ENCODE results near the gene CARMIL1. TPM values are rescaled to one million over a fixed set of nuclear protein-coding genes. Genes with fewer than 3 reads are reported as not detected.

Gene CARMIL1
- total and polyA plus RNA-seq, 2 donors from 2014 or later = 22.3 to 51.1 TPM

DNA sequence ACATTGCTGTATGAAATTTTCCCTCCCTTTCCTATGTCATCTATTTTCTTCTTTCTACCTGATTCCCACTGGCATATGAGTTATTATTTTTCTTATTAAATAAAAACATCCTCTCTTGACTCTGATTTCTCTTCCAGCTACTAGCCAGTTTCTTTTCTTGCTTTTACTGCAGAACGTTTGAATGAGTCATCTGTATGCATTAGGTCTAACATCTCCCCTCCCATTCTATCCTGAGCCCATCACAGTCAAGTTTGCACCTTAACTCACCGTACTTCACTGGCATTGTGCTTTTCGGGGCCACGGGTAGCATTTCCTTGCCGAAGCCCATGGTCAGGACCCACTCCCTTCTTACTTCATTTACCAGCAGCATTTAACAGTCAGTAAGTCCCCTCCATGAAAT, 65.7 kb downstream of the CARMIL1 start:
- no peaks in the 10 kb centered on the region for H3K27me3 ChIP-seq (ENCODE audit: control insufficient read depth, insufficient read depth, low read length)
- no peak for TF ChIP-seq CTCF (IDR thresholded peaks at IDR 0.05; ENCODE audit: borderline replicate concordance, extremely low read depth, insufficient read depth)

DNA sequence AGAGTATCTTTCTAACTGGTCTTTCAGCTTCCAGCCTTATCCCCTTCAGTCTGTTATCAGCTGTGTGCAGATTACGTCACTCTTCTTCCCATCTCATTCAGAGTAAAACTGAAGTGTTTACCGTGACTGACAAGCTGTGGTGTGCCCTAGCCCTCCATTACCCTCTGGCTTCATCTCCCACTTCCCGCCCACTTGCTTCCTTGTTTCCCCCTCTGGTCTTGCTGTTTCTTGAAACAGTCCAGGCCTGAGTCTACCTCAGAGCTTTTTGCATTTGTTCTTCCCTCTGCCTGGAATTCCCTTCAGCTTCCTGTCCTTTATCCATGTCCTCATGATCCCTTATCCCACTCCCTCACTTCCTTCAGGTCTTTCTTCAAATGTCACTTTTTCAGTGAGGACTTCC, 66.9 kb downstream of the CARMIL1 start:
- intact Hi-C loops (cut with DNase I) = no loop called here
- DNase-seq (no peak), FAIRE-seq (no peak)
- H3K9ac ChIP-seq (ENCODE audit: low read length in 3 of 3) = no peak overlapping the region
- H3K4me3 ChIP-seq (ENCODE audit: low read length in 3 of 3) = no peak overlapping the region
- no peaks in the 10 kb centered on the region for H3K27me3 ChIP-seq (ENCODE audit: control insufficient read depth, insufficient read depth, low read length)
- TF ChIP-seq CTCF (IDR thresholded peaks at IDR 0.05; ENCODE audit: borderline replicate concordance, extremely low read depth, insufficient read depth) = no peak
- no peaks in the 10 kb centered on the region for H3K36me3 ChIP-seq (ENCODE audit: control insufficient read depth in 2 of 3, insufficient read depth in 3 of 3, low read length in 3 of 3)
- H3K9me3 ChIP-seq (ENCODE audit: control insufficient read depth in 2 of 3, insufficient read depth in 1 of 3, low read length in 3 of 3) = no peaks in the 10 kb centered on the region
- H3K4me1 ChIP-seq (ENCODE audit: control insufficient read depth in 2 of 3, insufficient read depth in 2 of 3, low read depth in 1 of 3, low read length in 3 of 3) = no peaks in the 10 kb centered on the region
- H3K27ac ChIP-seq (ENCODE audit: low read depth in 2 of 2, low read length in 2 of 2) = no peak overlapping the region

More for the DNA sequence above, 65.7 kb downstream of the CARMIL1 start:
- peaks cover 0 to 3% (median 0%) of the 10 kb centered on the region in 3 donors for H3K4me1 ChIP-seq (ENCODE audit: control insufficient read depth in 2 of 3, insufficient read depth in 2 of 3, low read depth in 1 of 3, low read length in 3 of 3)
- FAIRE-seq (no peak), DNase-seq (no peak)
- H3K9ac ChIP-seq (ENCODE audit: low read length in 3 of 3) = no peak overlapping the region
- H3K27ac ChIP-seq (ENCODE audit: low read depth in 2 of 2, low read length in 2 of 2) = no peak overlapping the region
- H3K9me3 ChIP-seq (ENCODE audit: control insufficient read depth in 2 of 3, insufficient read depth in 1 of 3, low read length in 3 of 3) = no peaks in the 10 kb centered on the region
- no peaks in the 10 kb centered on the region for H3K36me3 ChIP-seq (ENCODE audit: control insufficient read depth in 2 of 3, insufficient read depth in 3 of 3, low read length in 3 of 3)
- no peak overlapping the region for H3K4me3 ChIP-seq (ENCODE audit: low read length in 3 of 3)
- intact Hi-C loops (cut with DNase I) = no loop called here

GRCh38 chr6:25350573-25350972, 71.4 kb downstream of the CARMIL1 start:
- intact Hi-C loops (cut with DNase I) = no loop called here
- H3K4me1 ChIP-seq (ENCODE audit: control insufficient read depth in 2 of 3, insufficient read depth in 2 of 3, low read depth in 1 of 3, low read length in 3 of 3) = peaks cover 0 to 4% (median 0%) of the 10 kb centered on the region in 3 donors
- TF ChIP-seq CTCF (IDR thresholded peaks at IDR 0.05; ENCODE audit: borderline replicate concordance, extremely low read depth, insufficient read depth) = no peak

GRCh38 chr6:25351485-25351884, 72.3 kb downstream of the CARMIL1 start:
- intact Hi-C loops (cut with DNase I) = no loop called here
- H3K9ac ChIP-seq (ENCODE audit: low read length in 3 of 3) = no peak overlapping the region
- FAIRE-seq = no peak
- H3K27ac ChIP-seq (ENCODE audit: low read depth in 2 of 2, low read length in 2 of 2) = no peak overlapping the region
- no peak for DNase-seq
- no peaks in the 10 kb centered on the region for H3K9me3 ChIP-seq (ENCODE audit: control insufficient read depth in 2 of 3, insufficient read depth in 1 of 3, low read length in 3 of 3)
- no peak for TF ChIP-seq CTCF (IDR thresholded peaks at IDR 0.05; ENCODE audit: borderline replicate concordance, extremely low read depth, insufficient read depth)
- H3K36me3 ChIP-seq (ENCODE audit: control insufficient read depth in 2 of 3, insufficient read depth in 3 of 3, low read length in 3 of 3) = no peaks in the 10 kb centered on the region
- H3K4me1 ChIP-seq (ENCODE audit: control insufficient read depth in 2 of 3, insufficient read depth in 2 of 3, low read depth in 1 of 3, low read length in 3 of 3) = peaks cover 0 to 4% (median 0%) of the 10 kb centered on the region in 3 donors
- H3K4me3 ChIP-seq (ENCODE audit: low read length in 3 of 3) = no peak overlapping the region
- H3K27me3 ChIP-seq (ENCODE audit: control insufficient read depth, insufficient read depth, low read length) = no peaks in the 10 kb centered on the region

More at GRCh38 chr6:25350573-25350972, 71.4 kb downstream of the CARMIL1 start:
- FAIRE-seq (no peak), DNase-seq (no peak)
- no peaks in the 10 kb centered on the region for H3K9me3 ChIP-seq (ENCODE audit: control insufficient read depth in 2 of 3, insufficient read depth in 1 of 3, low read length in 3 of 3)
- H3K27me3 ChIP-seq (ENCODE audit: control insufficient read depth, insufficient read depth, low read length) = no peaks in the 10 kb centered on the region
- H3K27ac ChIP-seq (ENCODE audit: low read depth in 2 of 2, low read length in 2 of 2) = no peak overlapping the region
- H3K4me3 ChIP-seq (ENCODE audit: low read length in 3 of 3) = no peak overlapping the region
- no peak overlapping the region for H3K9ac ChIP-seq (ENCODE audit: low read length in 3 of 3)
- no peaks in the 10 kb centered on the region for H3K36me3 ChIP-seq (ENCODE audit: control insufficient read depth in 2 of 3, insufficient read depth in 3 of 3, low read length in 3 of 3)

Data from kidney (tissue), 14 donors.